SK-N-SH treated with all-trans-retinoic acid at 6 μM for 48 hours (cell line): ENCODE data around the gene XAGE3.
"Not testable (repeated sequence)": the region's sequence is repeated elsewhere in the genome, so short reads cannot be mapped to it uniquely, and the experiment has no call there.

ENCODE experiments used
- ARNTL ChIP-seq: fragments of 450-650 bp; formaldehyde crosslinking; IDR thresholded peaks from 2 replicates; pipeline ENCODE4 v1.5.0; 2020; ENCODE audit warnings: low read depth, mild to moderate bottlenecking, moderate library complexity, borderline replicate concordance
- BACH2 ChIP-seq: fragments of 250-450 bp; sonication (Bioruptor Pico); IDR thresholded peaks from 2 replicates; pipeline ENCODE4 v1.9.0; 2021; ENCODE audit warnings: mild to moderate bottlenecking, borderline replicate concordance
- CSDC2 ChIP-seq: fragments of 250-450 bp; sonication (Bioruptor Pico); IDR thresholded peaks from 2 replicates; pipeline ENCODE4 v1.5.0; 2020; ENCODE audit warnings: mild to moderate bottlenecking, moderate library complexity
- ESRRG ChIP-seq: fragments of 250-450 bp; sonication (Bioruptor Pico); IDR thresholded peaks from 2 replicates; pipeline ENCODE4 v1.6.1; 2021; ENCODE audit warnings: mild to moderate bottlenecking
- GLIS3 ChIP-seq: fragments of 250-450 bp; sonication (Bioruptor Pico); IDR thresholded peaks from 2 replicates; pipeline ENCODE4 v1.5.0; 2020; ENCODE audit warnings: mild to moderate bottlenecking, moderate library complexity
- ISL1 ChIP-seq: fragments of 250-450 bp; sonication (Bioruptor Pico); IDR thresholded peaks from 2 replicates; pipeline ENCODE4 v2.1.2; 2022; ENCODE audit warnings: mild to moderate bottlenecking, moderate library complexity
- RARB ChIP-seq: fragments of 250-450 bp; sonication (Bioruptor Pico); IDR thresholded peaks from 2 replicates; pipeline ENCODE4 v1.8.0; 2021; ENCODE audit warnings: mild to moderate bottlenecking, moderate library complexity
- TOX ChIP-seq: fragments of 250-450 bp; sonication (Bioruptor Pico); IDR thresholded peaks from 2 replicates; pipeline ENCODE4 v1.8.0; 2021; ENCODE audit warnings: mild to moderate bottlenecking, moderate library complexity, borderline replicate concordance
- ZC3H10 ChIP-seq: fragments of 250-450 bp; sonication (Bioruptor Pico); IDR thresholded peaks from 2 replicates; pipeline ENCODE4 v1.5.1; 2021; ENCODE audit warnings: mild to moderate bottlenecking, moderate library complexity
- ZFP30 ChIP-seq: fragments of 450-650 bp; formaldehyde crosslinking; IDR thresholded peaks from 2 replicates; pipeline ENCODE4 v1.5.0; 2022; ENCODE audit warnings: mild to moderate bottlenecking, moderate library complexity
- ZNF70 ChIP-seq: fragments of 450-650 bp; formaldehyde crosslinking; IDR thresholded peaks from 2 replicates; pipeline ENCODE4 v1.5.0; 2020; ENCODE audit warnings: mild to moderate bottlenecking, moderate library complexity
- ZNF8 ChIP-seq: fragments of 450-650 bp; formaldehyde crosslinking; IDR thresholded peaks from 2 replicates; pipeline ENCODE4 v1.5.0; 2020; ENCODE audit warnings: mild to moderate bottlenecking, moderate library complexity
- TF ChIP-seq, protein P1 (sequence below): fragments of 250-450 bp; sonication (Bioruptor Pico); IDR thresholded peaks from 2 replicates; pipeline ENCODE4 v1.8.0; 2020; ENCODE audit warnings: mild to moderate bottlenecking, moderate library complexity, borderline replicate concordance

DNA sequence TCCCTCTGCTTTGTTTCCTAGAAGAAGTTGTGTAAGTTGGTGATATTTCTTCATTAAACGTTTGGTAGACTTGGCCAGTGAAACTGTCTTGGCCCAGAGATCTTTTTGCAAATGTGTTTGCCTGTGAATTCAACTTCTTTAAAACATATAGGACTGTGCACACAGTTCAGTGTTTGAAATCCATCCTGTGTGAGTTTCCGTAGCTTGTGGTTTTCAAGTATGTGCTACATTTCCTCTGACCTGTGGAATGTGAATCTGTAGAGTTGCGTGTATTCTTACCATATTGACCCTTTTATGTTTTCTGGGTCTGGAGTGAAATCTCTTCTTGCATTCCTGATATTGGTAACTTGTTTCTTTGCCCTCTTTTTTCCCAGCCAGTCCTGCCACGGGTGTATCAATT, 38.2 kb upstream of the XAGE3 start:
- TF ChIP-seq, protein P1, sequence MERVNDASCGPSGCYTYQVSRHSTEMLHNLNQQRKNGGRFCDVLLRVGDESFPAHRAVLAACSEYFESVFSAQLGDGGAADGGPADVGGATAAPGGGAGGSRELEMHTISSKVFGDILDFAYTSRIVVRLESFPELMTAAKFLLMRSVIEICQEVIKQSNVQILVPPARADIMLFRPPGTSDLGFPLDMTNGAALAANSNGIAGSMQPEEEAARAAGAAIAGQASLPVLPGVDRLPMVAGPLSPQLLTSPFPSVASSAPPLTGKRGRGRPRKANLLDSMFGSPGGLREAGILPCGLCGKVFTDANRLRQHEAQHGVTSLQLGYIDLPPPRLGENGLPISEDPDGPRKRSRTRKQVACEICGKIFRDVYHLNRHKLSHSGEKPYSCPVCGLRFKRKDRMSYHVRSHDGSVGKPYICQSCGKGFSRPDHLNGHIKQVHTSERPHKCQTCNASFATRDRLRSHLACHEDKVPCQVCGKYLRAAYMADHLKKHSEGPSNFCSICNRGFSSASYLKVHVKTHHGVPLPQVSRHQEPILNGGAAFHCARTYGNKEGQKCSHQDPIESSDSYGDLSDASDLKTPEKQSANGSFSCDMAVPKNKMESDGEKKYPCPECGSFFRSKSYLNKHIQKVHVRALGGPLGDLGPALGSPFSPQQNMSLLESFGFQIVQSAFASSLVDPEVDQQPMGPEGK (CRISPR knock-in tag), result not testable (repeated sequence)
- not testable (repeated sequence) for TF ChIP-seq GLIS3 (CRISPR knock-in tag); ZNF70; CSDC2 (CRISPR knock-in tag); ARNTL (CRISPR knock-in tag); TOX (CRISPR knock-in tag); ZC3H10 (CRISPR knock-in tag); ESRRG (CRISPR knock-in tag); ZFP30 (CRISPR knock-in tag); BACH2 (CRISPR knock-in tag); RARB (CRISPR knock-in tag); ZNF8; ISL1 (CRISPR knock-in tag)
